CD4-positive, CD25-positive, alpha-beta regulatory T cell (primary cell): ENCODE data around the gene POLR1G. TPM values are rescaled to one million over a fixed set of nuclear protein-coding genes. Genes with fewer than 3 reads are reported as not detected.

Source experiments
- ATAC-seq, 2 donors: fragments of 150-1000 bp; cut with Tn5 transposase; one replicate each; pipeline ENCODE4 v1.10.0; 2021; ENCODE audit warnings: low read depth in 2 of 2, moderate number of reproducible peaks in 2 of 2, moderate library complexity in 1 of 2
- DNase-seq, 3 donors: peaks; one replicate each; pipeline versions ENCODE4 v3.0.0 to v3.0.0-alpha.2; 2012 to 2022; ENCODE audit warnings: mixed read lengths in 1 of 3
- H3K27ac ChIP-seq: one replicate; pipeline ENCODE4 v1.7.0; 2013; ENCODE audit warnings: mild to moderate bottlenecking, low read length; ENCODE audit not compliant: insufficient read depth, poor library complexity, severe bottlenecking
- H3K27me3 ChIP-seq: one replicate; pipeline ENCODE4 v1.7.0; 2013; ENCODE audit warnings: low read length; ENCODE audit not compliant: control insufficient read depth, insufficient read depth
- H3K36me3 ChIP-seq: one replicate; pipeline ENCODE4 v1.7.0; 2013; ENCODE audit warnings: mild to moderate bottlenecking, low read length, moderate library complexity; ENCODE audit not compliant: control insufficient read depth, insufficient read depth
- H3K4me1 ChIP-seq: 2 replicates; pipeline ENCODE4 v1.7.0; 2013; ENCODE audit warnings: mild to moderate bottlenecking, low read length; ENCODE audit not compliant: insufficient read depth, control insufficient read depth, poor library complexity, severe bottlenecking
- H3K4me3 ChIP-seq: one replicate; pipeline ENCODE4 v1.7.0; 2013; ENCODE audit warnings: low read depth, mild to moderate bottlenecking, low read length, moderate library complexity
- H3K9me3 ChIP-seq, 2 experiments: 1 replicate in 1 of 2; 2 replicates in 1 of 2; pipeline ENCODE4 v1.7.0; 2013; ENCODE audit warnings: low read length in 2 of 2, mild to moderate bottlenecking in 1 of 2, moderate library complexity in 1 of 2; ENCODE audit not compliant: control insufficient read depth in 2 of 2
- H3K27ac Mint-ChIP-seq, 3 donors: one replicate each; pipeline ENCODE4 v1.8.0; 2020 to 2022; ENCODE audit warnings: mild to moderate bottlenecking in 3 of 3, mixed read lengths in 3 of 3, moderate library complexity in 2 of 3
- H3K27me3 Mint-ChIP-seq: one replicate; pipeline ENCODE4 v1.8.0; 2022; ENCODE audit warnings: mild to moderate bottlenecking, mixed read lengths
- H3K36me3 Mint-ChIP-seq: one replicate; pipeline ENCODE4 v1.8.0; 2020; ENCODE audit warnings: mixed read lengths
- H3K4me1 Mint-ChIP-seq, 4 donors: one replicate each; pipeline ENCODE4 v1.8.0; 2020 to 2022; ENCODE audit warnings: mixed read lengths in 4 of 4, mild to moderate bottlenecking in 1 of 4
- H3K4me3 Mint-ChIP-seq, 4 donors: one replicate each; pipeline ENCODE4 v1.8.0; 2020 to 2022; ENCODE audit warnings: mild to moderate bottlenecking in 4 of 4, mixed read lengths in 4 of 4, moderate library complexity in 3 of 4
- H3K9me3 Mint-ChIP-seq, 7 donors: one replicate each; pipeline ENCODE4 v1.8.0; 2020 to 2022; ENCODE audit warnings: mixed read lengths in 7 of 7, mild to moderate bottlenecking in 3 of 7, moderate library complexity in 2 of 7
- polyA plus RNA-seq, 4 donors: library from polyadenylated mRNA; unstranded; fragments of 300-500 nt; fragmentation: Illumina TruSeq; gene quantifications; one replicate each; pipeline ENCODE4 v1.2.3, GENCODE V29; 2021
- total RNA-seq: library from RNA; stranded (reverse); gene quantifications from one replicate; pipeline ENCODE4 v1.2.3, GENCODE V29; 2022

POLR1G gene
- total RNA-seq = 2.1 TPM
- 1 to 10 TPM; 1.6 to 3.6 (median 2.4) TPM for polyA plus RNA-seq

GRCh38 chr19:45406226-45407090 is at the start of gene POLR1G:
Gene POLR1G (plus strand): TSS chr19:45406644. CDS start chr19:45406697, 53 bp downstream.
- Histone ChIP-seq H3K27ac (peak within 1 kb of the TSS; percentile 78), H3K4me1 (peaks cover 37% of the 10 kb centered on the region), H3K36me3 (no peaks in the 10 kb centered on the region), H3K9me3 (no peaks in the 10 kb centered on the region), H3K4me3 (peak within 1 kb of the TSS; percentile 79), H3K27me3 (peaks cover 2% of the 10 kb centered on the region)
- Mint-ChIP-seq H3K4me1 (peaks cover 0 to 40% (median 17%) of the 10 kb centered on the region in 4 donors), H3K4me3 (peak within 1 kb of the TSS; percentile 90 to 99 (median 96)), H3K27me3 (peaks cover 31% of the 10 kb centered on the region), H3K27ac (peak within 1 kb of the TSS; percentile 87 to 95 (median 94)), H3K36me3 (peaks cover 14% of the 10 kb centered on the region), H3K9me3 (peaks cover 0 to 2% (median 0%) of the 10 kb centered on the region in 7 donors)
- DNase-seq (peak; percentile 66 to 93 (median 88)), ATAC-seq (peak; percentile 82 to 83)

GRCh38 chr19:45356760-45357444 is 49.5 kb upstream of the POLR1G start:
- H3K36me3 Mint-ChIP-seq = peaks cover 23% of the 10 kb centered on the region
- H3K27me3 ChIP-seq = no peaks in the 10 kb centered on the region

GRCh38 chr19:45357445-45357783 is 49.0 kb upstream of the POLR1G start:
- peaks cover 23% of the 10 kb centered on the region for H3K36me3 Mint-ChIP-seq
- H3K27me3 Mint-ChIP-seq = no peaks in the 10 kb centered on the region
- Histone ChIP-seq H3K27me3 (no peaks in the 10 kb centered on the region), H3K4me3 (no peak overlapping the region), H3K4me1 (no peaks in the 10 kb centered on the region), H3K27ac (no peak overlapping the region), H3K36me3 (peaks cover 14% of the 10 kb centered on the region), H3K9me3 (no peaks in the 10 kb centered on the region)
- ATAC-seq = no peak
- DNase-seq = no peak
- H3K4me1 Mint-ChIP-seq = peaks cover 0 to 5% (median 0%) of the 10 kb centered on the region in 4 donors
- H3K4me3 Mint-ChIP-seq = no peak overlapping the region
- H3K9me3 Mint-ChIP-seq = no peaks in the 10 kb centered on the region
- H3K27ac Mint-ChIP-seq = no peak overlapping the region

More at GRCh38 chr19:45356760-45357444, 49.5 kb upstream of the POLR1G start:
- Mint-ChIP-seq H3K4me3 (no peak overlapping the region), H3K9me3 (no peaks in the 10 kb centered on the region), H3K27me3 (no peaks in the 10 kb centered on the region), H3K27ac (no peak overlapping the region), H3K4me1 (peaks cover 0 to 5% (median 0%) of the 10 kb centered on the region in 4 donors)
- Histone ChIP-seq H3K36me3 (peaks cover 14% of the 10 kb centered on the region), H3K27ac (no peak overlapping the region), H3K4me1 (no peaks in the 10 kb centered on the region), H3K9me3 (no peaks in the 10 kb centered on the region), H3K4me3 (no peak overlapping the region)
- DNase-seq = no peak
- ATAC-seq = no peak

GRCh38 chr19:45358213-45358792 is 48.1 kb upstream of the POLR1G start:
- H3K4me1 ChIP-seq = no peaks in the 10 kb centered on the region
- ATAC-seq (no peak), DNase-seq (no peak)
- H3K36me3 ChIP-seq = peaks cover 9% of the 10 kb centered on the region
- no peaks in the 10 kb centered on the region for H3K9me3 Mint-ChIP-seq
- H3K4me1 Mint-ChIP-seq = peaks cover 0 to 5% (median 0%) of the 10 kb centered on the region in 4 donors
- peaks cover 19% of the 10 kb centered on the region for H3K36me3 Mint-ChIP-seq
- H3K27ac Mint-ChIP-seq = peak overlapping the region in 1 of 3 donors; percentile 76
- H3K27me3 ChIP-seq = no peaks in the 10 kb centered on the region
- H3K27me3 Mint-ChIP-seq = no peaks in the 10 kb centered on the region
- H3K4me3 ChIP-seq = no peak overlapping the region
- no peaks in the 10 kb centered on the region for H3K9me3 ChIP-seq
- H3K27ac ChIP-seq = no peak overlapping the region
- no peak overlapping the region for H3K4me3 Mint-ChIP-seq

GRCh38 chr19:45361608-45362007 is 44.8 kb upstream of the POLR1G start:
- H3K27ac ChIP-seq = no peak overlapping the region
- no peak for DNase-seq
- peaks cover 9% of the 10 kb centered on the region for H3K36me3 ChIP-seq
- no peak overlapping the region for H3K27ac Mint-ChIP-seq
- ATAC-seq = no peak
- H3K4me3 Mint-ChIP-seq = no peak overlapping the region
- no peaks in the 10 kb centered on the region for H3K4me1 ChIP-seq
- peaks cover 0 to 3% (median 0%) of the 10 kb centered on the region in 4 donors for H3K4me1 Mint-ChIP-seq
- H3K4me3 ChIP-seq = no peak overlapping the region
- H3K27me3 ChIP-seq = no peaks in the 10 kb centered on the region
- H3K27me3 Mint-ChIP-seq = no peaks in the 10 kb centered on the region
- no peaks in the 10 kb centered on the region for H3K9me3 Mint-ChIP-seq
- no peaks in the 10 kb centered on the region for H3K9me3 ChIP-seq
- H3K36me3 Mint-ChIP-seq = peaks cover 15% of the 10 kb centered on the region

- ATAC-seq = no peak
- peaks cover 9% of the 10 kb centered on the region for H3K36me3 ChIP-seq
- no peaks in the 10 kb centered on the region for H3K9me3 Mint-ChIP-seq
These were observed 44.2 kb upstream of the POLR1G start for GRCh38 chr19:45362291-45362690.

GRCh38 chr19:45363861-45364459 is 42.5 kb upstream of the POLR1G start:
- peaks cover 5% of the 10 kb centered on the region for H3K36me3 Mint-ChIP-seq
- Histone ChIP-seq H3K4me3 (no peak overlapping the region), H3K36me3 (peaks cover 9% of the 10 kb centered on the region), H3K4me1 (no peaks in the 10 kb centered on the region), H3K27me3 (no peaks in the 10 kb centered on the region), H3K9me3 (no peaks in the 10 kb centered on the region), H3K27ac (no peak overlapping the region)
- no peak overlapping the region for H3K4me3 Mint-ChIP-seq
- no peak for DNase-seq
- ATAC-seq = no peak
- no peak overlapping the region for H3K27ac Mint-ChIP-seq
- no peaks in the 10 kb centered on the region for H3K9me3 Mint-ChIP-seq
- no peaks in the 10 kb centered on the region for H3K27me3 Mint-ChIP-seq
- peaks cover 0 to 14% (median 5%) of the 10 kb centered on the region in 4 donors for H3K4me1 Mint-ChIP-seq

More at GRCh38 chr19:45362291-45362690, 44.2 kb upstream of the POLR1G start:
- Mint-ChIP-seq H3K27me3 (no peaks in the 10 kb centered on the region), H3K27ac (no peak overlapping the region), H3K4me3 (no peak overlapping the region), H3K4me1 (peaks cover 0 to 3% (median 0%) of the 10 kb centered on the region in 4 donors), H3K36me3 (peaks cover 12% of the 10 kb centered on the region)
- no peaks in the 10 kb centered on the region for H3K27me3 ChIP-seq
- H3K27ac ChIP-seq = no peak overlapping the region
- no peak overlapping the region for H3K4me3 ChIP-seq
- DNase-seq = no peak
- H3K9me3 ChIP-seq = no peaks in the 10 kb centered on the region
- no peaks in the 10 kb centered on the region for H3K4me1 ChIP-seq
